Mesenchymal stem cell (in vitro differentiated cells and primary cell): Measurements from ENCODE around the gene SRSF1.

Source experiments
- DNase-seq: peaks from one replicate; pipeline ENCODE4 v3.0.0-alpha.2; 2013
- H2AFZ ChIP-seq: one replicate; pipeline ENCODE4 v1.6.1; 2013; ENCODE audit warnings: low read depth, mild to moderate bottlenecking, control low read depth, inconsistent platforms, low read length, moderate library complexity
- H2AK5ac ChIP-seq: 2 replicates; pipeline ENCODE4 v1.6.1; 2013; ENCODE audit warnings: low read length, moderate library complexity, mild to moderate bottlenecking, inconsistent platforms; ENCODE audit not compliant: severe bottlenecking
- H2BK120ac ChIP-seq: one replicate; pipeline ENCODE4 v1.6.1; 2013; ENCODE audit warnings: low read depth, mild to moderate bottlenecking, inconsistent platforms, low read length, moderate library complexity
- H2BK12ac ChIP-seq, 2 experiments: one replicate each; pipeline ENCODE4 v1.6.1; 2013; ENCODE audit warnings: inconsistent platforms in 2 of 2, low read length in 2 of 2, mild to moderate bottlenecking in 2 of 2, moderate library complexity in 2 of 2, control low read depth in 1 of 2
- H2BK15ac ChIP-seq: one replicate; pipeline ENCODE4 v1.6.1; 2013; ENCODE audit warnings: mild to moderate bottlenecking, low read depth, inconsistent platforms; ENCODE audit not compliant: poor library complexity, severe bottlenecking
- H2BK5ac ChIP-seq: 2 replicates; pipeline ENCODE4 v1.6.1; 2013; ENCODE audit warnings: low read depth, mild to moderate bottlenecking, low read length, control low read depth, inconsistent platforms; ENCODE audit not compliant: poor library complexity, severe bottlenecking
- H3K14ac ChIP-seq, 2 experiments: one replicate each; pipeline ENCODE4 v1.6.1; 2013; ENCODE audit warnings: inconsistent platforms in 2 of 2, low read length in 2 of 2, control low read depth in 1 of 2, mild to moderate bottlenecking in 1 of 2, moderate library complexity in 1 of 2
- H3K18ac ChIP-seq, 2 experiments: one replicate each; pipeline ENCODE4 v1.6.1; 2013; ENCODE audit warnings: inconsistent platforms in 2 of 2, low read length in 2 of 2, control low read depth in 1 of 2, low read depth in 1 of 2, mild to moderate bottlenecking in 1 of 2
- H3K23ac ChIP-seq, 2 experiments: one replicate each; pipeline ENCODE4 v1.6.1; 2013; ENCODE audit warnings: inconsistent platforms in 2 of 2, low read length in 2 of 2, mild to moderate bottlenecking in 2 of 2, moderate library complexity in 2 of 2, control low read depth in 1 of 2
- H3K27ac ChIP-seq: 2 replicates; pipeline ENCODE4 v1.5.1; 2013; ENCODE audit warnings: mild to moderate bottlenecking, moderate library complexity, low read length, control low read depth, inconsistent platforms; ENCODE audit not compliant: poor library complexity, severe bottlenecking
- H3K27me3 ChIP-seq, 2 experiments: 2 replicates each; pipeline versions ENCODE4 v1.6.1 to v1.7.0; 2013; ENCODE audit warnings: low read length in 2 of 2, mild to moderate bottlenecking in 2 of 2, moderate library complexity in 2 of 2, control low read depth in 1 of 2, inconsistent platforms in 1 of 2; ENCODE audit not compliant: control insufficient read depth in 1 of 2, insufficient read depth in 1 of 2
- H3K36me3 ChIP-seq, 2 experiments: 2 replicates each; pipeline versions ENCODE4 v1.6.1 to v1.7.0; 2013; ENCODE audit warnings: low read length in 2 of 2, control low read depth in 1 of 2, inconsistent platforms in 1 of 2, low read depth in 1 of 2, mild to moderate bottlenecking in 1 of 2; ENCODE audit not compliant: insufficient read depth in 2 of 2, control insufficient read depth in 1 of 2
- H3K4ac ChIP-seq, 2 experiments: one replicate each; pipeline ENCODE4 v1.6.1; 2013; ENCODE audit warnings: inconsistent platforms in 2 of 2, low read length in 2 of 2, mild to moderate bottlenecking in 2 of 2, moderate library complexity in 2 of 2, control low read depth in 1 of 2, low read depth in 1 of 2
- H3K4me1 ChIP-seq: 2 replicates; pipeline ENCODE4 v1.6.1; 2013; ENCODE audit warnings: low read depth, low read length, control low read depth; ENCODE audit not compliant: control insufficient read depth, insufficient read depth
- H3K4me2 ChIP-seq: 2 replicates; pipeline ENCODE4 v1.6.1; 2013; ENCODE audit warnings: low read length, mild to moderate bottlenecking, inconsistent platforms; ENCODE audit not compliant: poor library complexity, severe bottlenecking
- H3K4me3 ChIP-seq, 2 experiments: 2 replicates each; pipeline versions ENCODE4 v1.5.1 to v1.7.0; 2013; ENCODE audit warnings: low read length in 2 of 2, mild to moderate bottlenecking in 2 of 2, control low read depth in 1 of 2, low read depth in 1 of 2; ENCODE audit not compliant: insufficient read depth in 1 of 2
- H3K79me1 ChIP-seq: replicated peaks from 2 replicates; pipeline ENCODE4 v1.6.1; 2013; ENCODE audit warnings: mild to moderate bottlenecking, control low read depth, low read length, inconsistent platforms; ENCODE audit not compliant: poor library complexity, severe bottlenecking
- H3K9ac ChIP-seq: 2 replicates; pipeline ENCODE4 v1.7.0; 2013; ENCODE audit warnings: mild to moderate bottlenecking, low read length, moderate library complexity
- H3K9me3 ChIP-seq: 2 replicates; pipeline ENCODE4 v1.7.0; 2013; ENCODE audit warnings: mild to moderate bottlenecking, low read length; ENCODE audit not compliant: control insufficient read depth
- H4K8ac ChIP-seq: one replicate; pipeline ENCODE4 v1.6.1; 2013; ENCODE audit warnings: inconsistent platforms, mild to moderate bottlenecking, low read length, moderate library complexity
- H4K91ac ChIP-seq: one replicate; pipeline ENCODE4 v1.6.1; 2013; ENCODE audit warnings: mild to moderate bottlenecking, low read length, inconsistent platforms
- WGBS: methylation state at CpG from one replicate; pipeline ENCODE4 v1.1.7; 2013; ENCODE audit warnings: mixed read lengths; 5-methylcytosine and 5-hydroxymethylcytosine counted together

SRSF1 gene

DNA sequence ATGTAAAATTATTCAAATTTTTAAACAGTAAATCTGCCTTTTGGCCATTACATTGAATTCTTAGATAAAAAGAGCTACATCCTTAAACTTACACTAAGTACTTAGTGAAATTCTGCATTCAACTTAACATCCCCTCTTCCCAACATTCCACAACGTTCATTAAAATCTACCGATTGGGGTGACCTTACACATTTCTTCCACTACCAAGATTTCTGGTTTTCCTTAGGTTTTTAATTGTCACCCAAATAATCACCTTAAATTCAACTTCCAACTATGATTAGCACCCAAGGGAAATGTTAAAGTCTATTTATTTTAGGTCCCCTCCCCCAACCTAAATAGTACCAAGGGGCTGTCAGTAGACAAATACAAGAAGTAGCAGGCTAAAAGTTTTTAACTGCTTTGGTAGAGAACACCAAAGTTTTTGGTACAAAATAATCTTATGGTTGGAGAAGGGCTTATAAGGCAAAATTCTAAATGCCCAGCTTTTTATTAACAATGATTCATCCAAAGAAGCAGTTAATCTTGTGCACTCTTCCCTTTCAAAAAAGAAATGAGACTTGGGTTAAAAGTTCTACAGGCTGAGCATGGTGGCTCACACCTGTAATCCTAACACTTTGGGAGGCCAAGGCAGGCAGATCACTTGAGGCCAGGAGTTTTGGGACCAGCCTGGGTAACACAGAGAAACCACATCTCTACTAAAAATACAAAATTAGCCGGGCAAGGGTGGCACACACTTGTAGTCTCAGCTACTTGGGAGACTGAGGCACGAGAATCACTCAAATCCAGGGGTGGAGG, 4.7 kb downstream of the SRSF1 start:
- Histone ChIP-seq H3K18ac (no peak overlapping the region), H3K4me3 (no peak overlapping the region), H2AK5ac (no peak overlapping the region), H3K9ac (peak overlapping the region; percentile 100), H2AFZ (no peak overlapping the region), H4K91ac (no peak overlapping the region), H2BK15ac (no peak overlapping the region), H2BK120ac (no peak overlapping the region), H4K8ac (no peak overlapping the region), H3K27me3 (no peaks in the 10 kb centered on the region), H3K14ac (no peak overlapping the region), H2BK5ac (no peak overlapping the region), H2BK12ac (no peak overlapping the region), H3K4me2 (no peak overlapping the region), H3K9me3 (no peaks in the 10 kb centered on the region), H3K27ac (no peak overlapping the region), H3K4ac (no peak overlapping the region), H3K23ac (no peak overlapping the region), H3K36me3 (peaks cover 10 to 84% of the 10 kb centered on the region in 2 experiments), H3K79me1 (peaks cover 2% of the 10 kb centered on the region), H3K4me1 (peaks cover 5% of the 10 kb centered on the region)
- 88% methylated on average over 4 of the region's 4 CpGs for WGBS
- no peak for DNase-seq

DNA sequence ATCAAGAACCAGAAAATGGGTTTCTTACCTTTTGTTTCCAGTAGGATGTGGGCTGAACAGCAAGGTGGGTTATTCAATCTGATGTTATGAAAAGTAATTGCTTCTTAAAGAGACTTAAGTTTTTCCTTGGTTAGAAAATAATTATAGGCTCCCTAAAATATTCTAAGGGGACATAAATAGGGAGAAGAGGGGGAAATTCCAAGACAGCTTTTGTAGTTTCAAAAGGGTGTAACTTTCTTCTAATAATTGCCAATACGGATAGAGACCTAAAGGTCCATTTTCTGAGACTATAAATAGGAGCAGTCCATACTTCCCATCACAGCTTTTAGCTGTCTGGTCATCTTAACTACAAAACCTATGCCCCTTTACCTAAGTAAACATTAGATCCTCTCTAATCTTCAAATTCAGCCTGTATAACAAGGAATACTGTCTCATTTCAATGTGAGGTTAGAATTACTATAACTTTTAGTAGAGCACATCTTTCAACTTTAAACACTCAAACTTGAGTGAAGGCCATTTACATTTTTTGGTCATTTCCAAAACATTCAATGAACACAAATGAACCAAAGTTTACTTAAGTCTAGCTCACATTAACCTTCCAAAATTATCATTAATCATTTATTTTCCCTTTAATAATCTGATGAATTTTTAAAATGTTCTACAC, 5.5 kb downstream of the SRSF1 start:
- Histone ChIP-seq H3K4me2 (no peak overlapping the region), H2BK5ac (no peak overlapping the region), H3K9ac (peak overlapping the region; percentile 100), H3K4ac (no peak overlapping the region), H4K8ac (no peak overlapping the region), H2BK15ac (no peak overlapping the region), H4K91ac (no peak overlapping the region), H3K4me3 (no peak overlapping the region), H3K36me3 (peaks cover 10 to 92% of the 10 kb centered on the region in 2 experiments), H3K9me3 (no peaks in the 10 kb centered on the region), H2AFZ (no peak overlapping the region), H3K18ac (no peak overlapping the region), H2BK12ac (no peak overlapping the region), H3K14ac (no peak overlapping the region), H2BK120ac (no peak overlapping the region), H2AK5ac (no peak overlapping the region), H3K4me1 (peaks cover 5% of the 10 kb centered on the region), H3K79me1 (peaks cover 2% of the 10 kb centered on the region), H3K23ac (no peak overlapping the region), H3K27ac (no peak overlapping the region), H3K27me3 (no peaks in the 10 kb centered on the region)
- DNase-seq: no peak
- WGBS: 71% methylated on average over 1 of the region's 1 CpG

DNA sequence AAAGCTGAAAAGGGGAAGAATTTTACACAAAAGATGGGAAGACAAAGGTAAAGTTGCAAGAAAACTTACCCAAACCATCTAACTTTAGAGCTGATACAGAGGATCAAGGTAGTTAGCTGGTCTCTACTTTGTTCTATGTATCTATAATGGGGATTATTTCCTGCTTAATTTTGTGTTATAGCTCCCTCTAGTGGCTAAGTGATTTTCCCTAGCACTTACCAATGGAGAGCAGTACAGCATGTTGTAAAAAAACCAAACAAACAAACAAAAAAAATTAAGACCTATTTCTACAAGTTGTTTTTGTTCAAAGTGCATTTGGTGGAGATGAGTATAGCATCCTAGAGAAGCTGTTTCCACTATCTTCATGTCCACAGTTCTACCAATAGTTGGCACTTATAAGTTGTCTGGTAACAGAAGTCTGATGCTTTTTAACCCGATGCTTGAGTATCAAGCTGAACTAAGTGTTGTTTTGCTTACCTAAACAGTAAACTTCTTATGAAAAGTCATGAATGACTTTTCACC, 7.5 kb downstream of the SRSF1 start:
- no peak overlapping the region for H2AFZ ChIP-seq
- peak; percentile 81 for DNase-seq
- peaks cover 6% of the 10 kb centered on the region for H3K4me1 ChIP-seq
- H3K36me3 ChIP-seq: peaks cover 8 to 82% of the 10 kb centered on the region in 2 experiments
- no peak overlapping the region for H3K9ac ChIP-seq
- H2BK5ac ChIP-seq: no peak overlapping the region
- no peak overlapping the region for H2BK15ac ChIP-seq
- H3K23ac ChIP-seq: no peak overlapping the region
- H4K8ac ChIP-seq: no peak overlapping the region
- no peak overlapping the region for H4K91ac ChIP-seq
- WGBS: no CpG with 5 or more reads among the region's 1 CpG
- H2BK120ac ChIP-seq: no peak overlapping the region
- H3K14ac ChIP-seq: no peak overlapping the region
- H3K27me3 ChIP-seq: no peaks in the 10 kb centered on the region
- H3K4me2 ChIP-seq: no peak overlapping the region
- H3K9me3 ChIP-seq: no peaks in the 10 kb centered on the region
- H3K27ac ChIP-seq: no peak overlapping the region
- H3K4ac ChIP-seq: no peak overlapping the region
- no peak overlapping the region for H3K4me3 ChIP-seq
- no peak overlapping the region for H2BK12ac ChIP-seq
- H3K79me1 ChIP-seq: peaks cover 3% of the 10 kb centered on the region
- no peak overlapping the region for H2AK5ac ChIP-seq
- no peak overlapping the region for H3K18ac ChIP-seq

GRCh38 chr17:57999010-57999495, 8.0 kb downstream of the SRSF1 start:
- Histone ChIP-seq H3K27ac (no peak overlapping the region), H3K79me1 (peaks cover 5% of the 10 kb centered on the region), H2AK5ac (no peak overlapping the region), H3K9me3 (no peaks in the 10 kb centered on the region), H3K4me1 (peaks cover 6% of the 10 kb centered on the region), H3K4me3 (no peak overlapping the region), H3K4ac (no peak overlapping the region), H3K9ac (no peak overlapping the region), H4K91ac (no peak overlapping the region), H4K8ac (no peak overlapping the region), H2BK5ac (no peak overlapping the region), H2BK12ac (no peak overlapping the region), H3K23ac (no peak overlapping the region), H2AFZ (no peak overlapping the region), H3K18ac (no peak overlapping the region), H3K36me3 (peaks cover 8 to 77% of the 10 kb centered on the region in 2 experiments), H3K27me3 (no peaks in the 10 kb centered on the region), H2BK120ac (no peak overlapping the region), H3K4me2 (no peak overlapping the region), H3K14ac (no peak overlapping the region), H2BK15ac (no peak overlapping the region)
- no peak for DNase-seq
